A673 (cell line): ENCODE measurements around the gene TNFAIP8L1. TPM values are rescaled to one million over a fixed set of nuclear protein-coding genes. Genes with fewer than 3 reads are reported as not detected.

Experiments used
- Bru-seq: library from RNA; stranded (reverse); fragments of 400-500 nt; gene quantifications from one replicate; lab custom pipeline; 2021; lab: Mats Ljungman, UMichigan
- BruChase-seq, 2 experiments: library from RNA; stranded (reverse); fragments of 400-500 nt; gene quantifications; one replicate each; lab custom pipeline; 2021; lab: Mats Ljungman, UMichigan
- BruUV-seq: library from RNA; stranded (reverse); fragments of 400-500 nt; replicated peaks from 2 replicates; lab custom pipeline; 2021; lab: Mats Ljungman, UMichigan
- CTCF ChIA-PET: fragments of 300-600 bp; sonication (Branson Sonifier 250); formaldehyde crosslinking; loops from one replicate; lab custom pipeline; 2022; ENCODE audit warnings: antibody characterized with exemption; lab: Charles Lee
- POLR2A ChIA-PET: fragments of 300-600 bp; sonication (Branson Sonifier 250); formaldehyde crosslinking; loops from one replicate; lab custom pipeline; 2022; ENCODE audit warnings: antibody characterized with exemption; ENCODE audit not compliant: low non-redundant PET; lab: Charles Lee
- DNase-seq: peaks from one replicate; pipeline ENCODE4 v3.0.0-alpha.2; 2015; ENCODE audit warnings: low spot score
- H3K27ac ChIP-seq: fragments of 200-600 bp; sonication (generic); 2 replicates; pipeline ENCODE4 v1.5.1; 2016; ENCODE audit warnings: mixed run types, low read depth, mild to moderate bottlenecking, mixed read lengths, antibody characterized with exemption, low read length; ENCODE audit not compliant: poor library complexity, severe bottlenecking
- H3K27me3 ChIP-seq: fragments of 200-600 bp; sonication (generic); replicated peaks from 2 replicates; pipeline ENCODE4 v1.6.1; 2017; ENCODE audit warnings: mixed run types, low read depth, mild to moderate bottlenecking, mixed read lengths, antibody characterized with exemption, low read length; ENCODE audit not compliant: insufficient read depth, poor library complexity
- H3K36me3 ChIP-seq: fragments of 200-600 bp; sonication (generic); 2 replicates; pipeline ENCODE4 v1.6.1; 2016; ENCODE audit warnings: mixed run types, mild to moderate bottlenecking, mixed read lengths, antibody characterized with exemption, low read length; ENCODE audit not compliant: insufficient read depth, poor library complexity, severe bottlenecking
- H3K4me1 ChIP-seq: fragments of 200-600 bp; sonication (generic); 2 replicates; pipeline ENCODE4 v1.6.1; 2017; ENCODE audit warnings: mixed run types, mild to moderate bottlenecking, mixed read lengths, antibody characterized with exemption, low read length; ENCODE audit not compliant: insufficient read depth, poor library complexity, severe bottlenecking
- H3K4me3 ChIP-seq: fragments of 200-600 bp; sonication (generic); 2 replicates; pipeline ENCODE4 v1.5.1; 2016; ENCODE audit warnings: low read depth, mixed run types, mild to moderate bottlenecking, mixed read lengths, low read length; ENCODE audit not compliant: poor library complexity, severe bottlenecking
- H3K9me3 ChIP-seq: fragments of 200-600 bp; sonication (generic); 2 replicates; pipeline ENCODE4 v1.6.1; 2016; ENCODE audit warnings: mixed run types, low read depth, mild to moderate bottlenecking, mixed read lengths, antibody characterized with exemption, low read length; ENCODE audit not compliant: poor library complexity, severe bottlenecking
- CTCF ChIP-seq: fragments of 300-800, 200-600 bp; sonication (generic); conservative IDR thresholded peaks from 2 replicates; pipeline ENCODE4 v1.5.1; 2017; ENCODE audit warnings: low read depth, mild to moderate bottlenecking, antibody characterized with exemption, low read length, moderate library complexity, mixed read lengths
- EZH2 ChIP-seq: fragments of 200-600 bp; sonication (generic); IDR thresholded peaks from 2 replicates; pipeline ENCODE4 v1.6.1; 2017; ENCODE audit warnings: borderline replicate concordance, low read depth, mild to moderate bottlenecking, mixed read lengths, antibody characterized with exemption, low read length; ENCODE audit not compliant: poor library complexity, severe bottlenecking
- intact Hi-C: fragments of 100-400 bp; cut with micrococcal nuclease; formaldehyde crosslinking; loops from one replicate; pipeline ENCODE4 v1.10.0; 2022; ENCODE audit not compliant: unreplicated experiment
- long read RNA-seq: library from polyadenylated mRNA; stranded (forward); transcript quantifications from one replicate; pipeline ENCODE4 v2.0.0, GENCODE V29; 2022
- total RNA-seq: library from RNA; stranded (reverse); gene quantifications from 2 replicates; pipeline ENCODE4 v1.2.3, GENCODE V29; 2021

The TNFAIP8L1 gene
- total RNA-seq, result 24.7 and 25.4 TPM in 2 replicates
- percentile 55 among the genes with signal in this experiment for Bru-seq, nascent RNA
- BruChase-seq, experiment 1, labeled RNA remaining after a 2-hour chase, result percentile 63 among the genes with signal in this experiment
- BruChase-seq, experiment 2, labeled RNA remaining after a 6-hour chase, result percentile 76 among the genes with signal in this experiment
- long read RNA-seq, transcript TNFAIP8L1-201 (2 exons, 3,814 nt), result major isoform, 10 of 18 reads
- long read RNA-seq, partial matches to known transcripts, result 0 of 18 reads
- long read RNA-seq, other reads (novel, unspliced or antisense), result 7 of 18 reads

- TF ChIP-seq CTCF, result no peak
- TF ChIP-seq EZH2, result no peak
- ChIA-PET POLR2A (no interaction called here), CTCF (no interaction called here)
- no peaks in the 10 kb centered on the region for H3K9me3 ChIP-seq
- TSS peak; percentile 55 for BruUV-seq
- peaks cover 21% of the 10 kb centered on the region for H3K4me1 ChIP-seq
- H3K4me3 ChIP-seq, result peak within 1 kb of the TSS; percentile 89
- no peaks in the 10 kb centered on the region for H3K36me3 ChIP-seq
- H3K27ac ChIP-seq, result peak within 1 kb of the TSS; percentile 80
- H3K27me3 ChIP-seq, result no peaks in the 10 kb centered on the region
- intact Hi-C loops, result loop anchor here (5.0 kb wide), 1 partner anchor 62 kb away; no protein-coding TSS in a partner anchor
- DNase-seq, result peak; percentile 97
Observed at GRCh38 chr19:4638828-4639530, at the start of gene TNFAIP8L1. TNFAIP8L1 (plus strand) TSS chr19:4639516; CDS start chr19:4651870, 12,354 bp downstream.

- H3K27me3 ChIP-seq, result no peaks in the 10 kb centered on the region
- TF ChIP-seq EZH2 (no peak), CTCF (0 out of 2 replicates have a peak, but pooled peaks have one; percentile 18)
- DNase-seq, result no peak
- BruUV-seq, result no TSS peak
- ChIA-PET CTCF (no interaction called here), POLR2A (no interaction called here)
- intact Hi-C loops, result no loop called here
- H3K4me1 ChIP-seq, result peaks cover 28% of the 10 kb centered on the region
- H3K9me3 ChIP-seq, result no peaks in the 10 kb centered on the region
- no peak overlapping the region for H3K27ac ChIP-seq
- H3K4me3 ChIP-seq, result no peak overlapping the region
- H3K36me3 ChIP-seq, result no peaks in the 10 kb centered on the region
Observed at GRCh38 chr19:4589579-4590410, 49.5 kb upstream of the TNFAIP8L1 start.

- no peaks in the 10 kb centered on the region for H3K9me3 ChIP-seq
- no peak overlapping the region for H3K27ac ChIP-seq
- H3K36me3 ChIP-seq, result no peaks in the 10 kb centered on the region
- intact Hi-C loops, result no loop called here
- no peak overlapping the region for H3K4me3 ChIP-seq
- ChIA-PET POLR2A (no interaction called here), CTCF (no interaction called here)
- TF ChIP-seq CTCF (no peak), EZH2 (no peak)
- no TSS peak for BruUV-seq
- H3K27me3 ChIP-seq, result no peaks in the 10 kb centered on the region
- peaks cover 24% of the 10 kb centered on the region for H3K4me1 ChIP-seq
- no peak for DNase-seq
Observed at GRCh38 chr19:4590559-4590958, 48.8 kb upstream of the TNFAIP8L1 start.
